HFF-Myc (cell line): ENCODE results near the gene GPBAR1.

ENCODE experiments used
- DNase-seq: peaks from one replicate; pipeline ENCODE4 v3.0.0-alpha.2; 2011; ENCODE audit warnings: low read depth; ENCODE audit errors: extremely low read depth
- H3K4me3 ChIP-seq: replicated peaks from 2 replicates; pipeline ENCODE4 v1.5.1; 2011; ENCODE audit warnings: low read depth, mild to moderate bottlenecking, control low read depth, low read length
- CTCF ChIP-seq: IDR thresholded peaks from 2 replicates; pipeline ENCODE4 v1.5.1; 2012; ENCODE audit warnings: mild to moderate bottlenecking, low read depth, low read length, control low read depth; ENCODE audit errors: missing control alignments

The GPBAR1 gene

GRCh38 chr2:218273908-218274249, 13.1 kb downstream of the GPBAR1 start:
- DNase-seq: no peak
- no peak for TF ChIP-seq CTCF
- no peak overlapping the region for H3K4me3 ChIP-seq

GRCh38 chr2:218274586-218274985, 13.8 kb downstream of the GPBAR1 start:
- TF ChIP-seq CTCF: no peak
- no peak overlapping the region for H3K4me3 ChIP-seq
- DNase-seq: no peak

- no peak for TF ChIP-seq CTCF
- no peak for DNase-seq
- no peak overlapping the region for H3K4me3 ChIP-seq
Observed at GRCh38 chr2:218275371-218276072, 14.7 kb downstream of the GPBAR1 start.

- no peak overlapping the region for H3K4me3 ChIP-seq
- no peak for DNase-seq
- TF ChIP-seq CTCF: peak; percentile 24
Observed at GRCh38 chr2:218276986-218277755, 16.4 kb downstream of the GPBAR1 start.

- no peak for TF ChIP-seq CTCF
- DNase-seq: no peak
- H3K4me3 ChIP-seq: no peak overlapping the region
Observed at GRCh38 chr2:218277921-218278320, 17.1 kb downstream of the GPBAR1 start.

GRCh38 chr2:218278531-218279360, 17.9 kb downstream of the GPBAR1 start:
- no peak for TF ChIP-seq CTCF
- no peak overlapping the region for H3K4me3 ChIP-seq
- no peak for DNase-seq
